Karpas-422 (cell line): ENCODE results near the gene HAUS1. TPM values are rescaled to one million over a fixed set of nuclear protein-coding genes. Genes with fewer than 3 reads are reported as not detected.
"Not testable (repeated sequence)": the region's sequence is repeated elsewhere in the genome, so short reads cannot be mapped to it uniquely, and the experiment has no call there.

Source experiments
- DNase-seq: peaks from one replicate; pipeline ENCODE4 v3.0.0-alpha.2; 2015
- H2AFZ ChIP-seq: fragments of 200-600 bp; sonication (generic); 2 replicates; pipeline ENCODE4 v1.6.1; 2014; ENCODE audit warnings: antibody characterized with exemption, low read length, mixed read lengths
- H3K27ac ChIP-seq: fragments of 200-600 bp; sonication (generic); 2 replicates; pipeline ENCODE4 v1.5.1; 2014; ENCODE audit warnings: mild to moderate bottlenecking, low read length, moderate library complexity
- H3K27me3 ChIP-seq: fragments of 200-600 bp; sonication (generic); 2 replicates; pipeline ENCODE4 v1.6.1; 2014; ENCODE audit warnings: low read length, mixed read lengths
- H3K36me3 ChIP-seq: fragments of 200-600 bp; sonication (generic); 2 replicates; pipeline ENCODE4 v1.6.1; 2014; ENCODE audit warnings: low read length, mixed read lengths; ENCODE audit not compliant: insufficient read depth
- H3K4me1 ChIP-seq: fragments of 200-600 bp; sonication (generic); 2 replicates; pipeline ENCODE4 v1.6.1; 2014; ENCODE audit warnings: mild to moderate bottlenecking, low read length, mixed read lengths
- H3K4me2 ChIP-seq: fragments of 200-600 bp; sonication (generic); 2 replicates; pipeline ENCODE4 v1.6.1; 2014; ENCODE audit warnings: low read length, low read depth, mild to moderate bottlenecking; ENCODE audit not compliant: poor library complexity, severe bottlenecking
- H3K4me3 ChIP-seq: fragments of 200-600 bp; sonication (generic); 2 replicates; pipeline ENCODE4 v1.5.1; 2014; ENCODE audit warnings: mild to moderate bottlenecking, antibody characterized with exemption, low read length, mixed read lengths
- H3K79me2 ChIP-seq: fragments of 200-600 bp; sonication (generic); 2 replicates; pipeline ENCODE4 v1.6.1; 2014; ENCODE audit warnings: mild to moderate bottlenecking, low read length, mixed read lengths
- H3K9ac ChIP-seq: fragments of 200-600 bp; sonication (generic); 2 replicates; pipeline ENCODE4 v1.6.0; 2014; ENCODE audit warnings: low read length
- H3K9me2 ChIP-seq: fragments of 200-600 bp; sonication (generic), shearing (Covaris generic); replicated peaks from 2 replicates; pipeline ENCODE4 v1.6.0; 2014; ENCODE audit warnings: mild to moderate bottlenecking, low read length, moderate library complexity; ENCODE audit not compliant: insufficient read depth
- H3K9me3 ChIP-seq: fragments of 300-700, 200-600 bp; sonication (generic); 2 replicates; pipeline ENCODE4 v1.6.1; 2014; ENCODE audit warnings: low read length, mixed read lengths
- H4K20me1 ChIP-seq: fragments of 200-600 bp; sonication (generic); 2 replicates; pipeline ENCODE4 v1.6.1; 2014; ENCODE audit warnings: mild to moderate bottlenecking, antibody characterized with exemption, low read length, low read depth; ENCODE audit not compliant: insufficient read depth
- total RNA-seq: library from RNA; depleted of rRNA; stranded (reverse); fragments of >200 nt; shearing (Covaris generic); gene quantifications from 2 replicates; pipeline ENCODE4 v1.2.3, GENCODE V29; 2014; ENCODE audit warnings: low replicate concordance

Gene HAUS1
- total RNA-seq, 1 experiment from 2014 or later, result 30.9 TPM

DNA sequence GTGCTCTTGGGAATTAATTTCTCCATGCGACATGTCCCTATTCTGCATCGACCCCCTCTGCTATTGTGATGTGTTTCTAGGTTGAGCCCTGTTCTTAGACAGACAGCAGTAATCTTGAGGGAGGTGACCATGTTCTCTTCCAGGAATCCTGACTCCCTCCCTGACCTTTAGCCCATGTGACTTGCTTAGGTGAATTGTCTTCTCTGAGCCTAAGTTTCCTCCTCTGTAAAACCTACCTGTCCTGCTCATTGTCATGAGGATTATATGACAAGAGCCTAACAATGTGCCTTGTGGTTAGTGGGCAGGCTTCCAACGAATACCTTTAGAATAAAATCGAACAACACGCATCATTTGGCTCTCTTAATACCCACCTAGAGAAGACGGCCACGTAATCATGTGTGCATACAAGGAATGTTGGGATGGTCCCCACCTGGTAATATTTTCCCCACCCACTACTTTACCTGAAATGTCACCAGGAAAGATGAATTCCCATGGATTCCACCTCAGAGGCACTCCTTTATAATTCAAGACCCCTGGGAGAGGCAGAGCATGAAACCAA is 59.8 kb downstream of the HAUS1 start:
- no peak overlapping the region for H3K27ac ChIP-seq
- no peak for DNase-seq
- H2AFZ ChIP-seq, result no peak overlapping the region
- no peak overlapping the region for H3K4me2 ChIP-seq
- peaks cover 11% of the 10 kb centered on the region for H3K4me1 ChIP-seq
- no peak overlapping the region for H3K4me3 ChIP-seq
- no peaks in the 10 kb centered on the region for H3K9me3 ChIP-seq
- no peaks in the 10 kb centered on the region for H3K9me2 ChIP-seq
- no peak overlapping the region for H3K9ac ChIP-seq
- no peaks in the 10 kb centered on the region for H3K36me3 ChIP-seq
- no peaks in the 10 kb centered on the region for H4K20me1 ChIP-seq
- H3K27me3 ChIP-seq, result no peaks in the 10 kb centered on the region
- H3K79me2 ChIP-seq, result no peaks in the 10 kb centered on the region

DNA sequence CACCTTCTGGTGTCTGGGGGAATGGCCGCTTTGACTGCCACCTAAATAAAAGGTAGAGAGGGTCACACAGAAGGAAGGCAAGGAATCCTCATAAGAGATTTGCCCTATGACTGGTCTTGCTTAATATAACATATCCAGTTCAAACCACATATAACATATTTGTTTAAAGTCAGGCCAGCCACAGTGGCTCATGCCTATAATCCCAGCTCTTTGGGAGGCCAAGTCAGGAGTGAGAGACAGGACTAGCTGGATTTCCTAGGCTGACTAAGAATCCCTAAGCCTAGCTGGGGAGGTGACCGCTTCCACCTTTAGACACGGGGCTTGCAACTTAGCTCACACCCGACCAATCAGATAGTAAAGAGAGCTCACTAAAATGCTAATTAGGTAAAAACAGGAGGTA is 60.3 kb downstream of the HAUS1 start:
- peaks cover 14% of the 10 kb centered on the region for H3K4me1 ChIP-seq
- not testable (repeated sequence) for H3K4me2 ChIP-seq, H4K20me1 ChIP-seq, H3K9me2 ChIP-seq, H3K79me2 ChIP-seq, H3K27ac ChIP-seq, DNase-seq, H3K36me3 ChIP-seq, H2AFZ ChIP-seq, H3K9me3 ChIP-seq, H3K27me3 ChIP-seq, H3K9ac ChIP-seq, H3K4me3 ChIP-seq

DNA sequence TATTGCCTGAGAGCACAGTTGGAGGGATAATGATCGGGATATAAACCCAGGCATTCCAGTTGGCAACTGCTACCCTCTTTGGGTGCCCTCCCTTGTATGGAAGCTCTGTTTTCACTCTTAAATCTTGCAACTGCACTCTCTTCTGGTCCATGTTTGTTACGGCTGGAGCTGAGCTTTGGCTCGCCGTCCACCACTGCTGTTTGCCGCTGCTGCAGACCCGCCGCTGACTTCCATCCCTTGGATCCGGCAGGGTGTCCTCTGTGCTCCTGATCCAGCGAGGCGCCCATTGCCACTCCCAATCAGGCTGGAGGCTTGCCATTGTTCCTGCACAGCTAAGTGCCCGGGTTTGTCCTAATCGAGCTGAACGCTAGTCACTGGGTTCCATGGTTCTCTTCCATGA is 60.7 kb downstream of the HAUS1 start:
- H3K36me3 ChIP-seq, result no peaks in the 10 kb centered on the region
- DNase-seq, result no peak
- H3K4me1 ChIP-seq, result peaks cover 14% of the 10 kb centered on the region
- H3K9ac ChIP-seq, result no peak overlapping the region
- no peaks in the 10 kb centered on the region for H3K9me3 ChIP-seq
- H3K27me3 ChIP-seq, result no peaks in the 10 kb centered on the region
- H3K79me2 ChIP-seq, result no peaks in the 10 kb centered on the region
- no peaks in the 10 kb centered on the region for H3K9me2 ChIP-seq
- no peak overlapping the region for H3K27ac ChIP-seq
- no peak overlapping the region for H2AFZ ChIP-seq
- H4K20me1 ChIP-seq, result no peaks in the 10 kb centered on the region
- H3K4me2 ChIP-seq, result no peak overlapping the region
- no peak overlapping the region for H3K4me3 ChIP-seq

DNA sequence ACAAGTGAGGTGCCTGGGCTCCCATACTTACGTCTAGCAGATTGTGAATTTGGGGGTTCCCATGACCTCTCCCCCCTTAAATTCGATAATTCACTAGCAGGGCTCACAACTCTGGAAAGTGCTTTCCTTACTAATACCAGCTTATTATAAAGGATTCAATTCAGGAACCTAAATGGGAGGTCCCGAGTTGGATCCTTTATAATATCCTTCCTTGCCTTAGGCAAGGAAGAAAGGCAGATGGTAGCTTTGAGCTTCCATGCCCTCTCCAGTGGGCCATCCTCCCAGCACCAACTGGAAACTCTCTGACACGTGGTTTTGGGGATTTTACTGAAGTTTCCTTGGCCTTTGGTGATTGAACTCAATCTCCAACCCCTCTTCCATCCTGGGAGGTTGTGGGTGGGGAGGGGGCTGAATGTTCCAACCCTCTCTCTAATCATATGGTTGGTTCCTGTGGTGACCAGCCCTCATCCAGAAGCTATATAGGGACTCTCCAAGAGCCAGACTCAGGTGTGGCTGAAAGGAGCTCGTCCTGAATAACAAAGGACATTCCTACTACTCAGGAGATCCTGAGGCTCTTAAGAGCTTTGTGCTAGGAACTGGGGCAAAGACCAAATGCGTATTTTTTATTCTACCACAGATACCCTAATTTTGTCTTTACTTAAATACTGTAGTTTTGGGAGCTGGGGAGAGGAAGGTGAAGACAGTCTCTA is 62.2 kb downstream of the HAUS1 start:
- Histone ChIP-seq H3K27ac (no peak overlapping the region), H3K9ac (no peak overlapping the region)

DNA sequence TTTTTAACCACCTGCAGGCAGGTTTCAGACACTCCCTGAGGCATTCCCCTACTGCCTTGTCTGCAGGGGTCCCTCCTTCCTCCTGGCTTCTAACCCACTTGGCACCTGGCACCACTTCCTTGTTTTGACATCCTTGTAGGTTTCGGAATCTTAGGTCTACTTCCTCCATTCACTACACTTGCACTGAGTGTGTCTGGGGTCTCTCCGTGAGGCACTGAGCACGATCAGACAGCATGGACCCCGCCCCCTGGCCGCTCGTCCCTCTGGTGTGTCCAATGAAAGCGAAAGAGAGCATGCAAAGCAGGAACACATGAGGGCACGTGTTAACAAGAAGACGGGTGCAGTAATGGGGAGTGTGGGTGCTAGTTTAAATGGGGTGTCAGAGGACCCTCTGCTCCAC is 63.8 kb downstream of the HAUS1 start:
- Histone ChIP-seq H3K9ac (peak overlapping the region; percentile 35), H3K4me1 (peaks cover 16% of the 10 kb centered on the region), H2AFZ (peak overlapping the region; percentile 81; the same call in 1 of the 2 replicates), H3K4me2 (peak overlapping the region; percentile 64), H3K9me2 (no peaks in the 10 kb centered on the region), H3K36me3 (no peaks in the 10 kb centered on the region), H3K9me3 (no peaks in the 10 kb centered on the region), H3K4me3 (peak overlapping the region; percentile 42; the same call in 1 of the 2 replicates), H3K27me3 (no peaks in the 10 kb centered on the region), H3K27ac (peak overlapping the region; percentile 14; the same call in 1 of the 2 replicates), H4K20me1 (no peaks in the 10 kb centered on the region), H3K79me2 (no peaks in the 10 kb centered on the region)
- peak; percentile 89 for DNase-seq

More for the DNA sequence above, 62.2 kb downstream of the HAUS1 start:
- Histone ChIP-seq H3K4me1 (peaks cover 14% of the 10 kb centered on the region), H3K27me3 (no peaks in the 10 kb centered on the region), H3K79me2 (no peaks in the 10 kb centered on the region), H4K20me1 (no peaks in the 10 kb centered on the region), H3K4me2 (no peak overlapping the region), H3K4me3 (no peak overlapping the region), H2AFZ (no peak overlapping the region), H3K9me2 (no peaks in the 10 kb centered on the region), H3K36me3 (no peaks in the 10 kb centered on the region), H3K9me3 (no peaks in the 10 kb centered on the region)
- DNase-seq, result no peak

DNA sequence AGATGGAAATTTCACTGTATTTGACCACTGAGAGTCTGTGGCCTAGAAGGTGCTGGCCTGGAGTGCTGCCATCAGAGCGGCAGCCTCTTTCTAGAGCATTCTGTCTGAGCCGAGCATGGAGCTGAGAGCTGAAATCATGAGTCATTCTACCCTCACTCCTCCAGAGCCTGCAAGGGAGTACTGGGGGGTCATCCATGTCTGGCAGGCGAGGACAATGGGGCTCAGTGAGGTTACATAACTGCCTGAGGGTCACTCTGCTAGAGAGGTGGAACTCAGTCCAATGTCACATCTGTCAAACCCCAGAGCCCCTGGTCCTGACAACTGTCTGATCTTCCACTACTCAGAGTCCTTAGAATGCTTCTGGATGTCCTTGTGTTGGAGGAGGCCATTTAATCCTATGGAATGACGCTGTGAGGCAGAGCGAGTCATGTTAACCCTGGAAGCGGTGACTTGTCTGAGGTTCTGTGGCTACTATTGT is 65.3 kb downstream of the HAUS1 start:
- no peaks in the 10 kb centered on the region for H3K36me3 ChIP-seq
- peaks cover 6% of the 10 kb centered on the region for H3K79me2 ChIP-seq
- H3K4me3 ChIP-seq, result no peak overlapping the region
- peaks cover 5% of the 10 kb centered on the region; the same call in 1 of the 2 replicates for H4K20me1 ChIP-seq
- H3K9me3 ChIP-seq, result no peaks in the 10 kb centered on the region
- no peak overlapping the region for H3K4me2 ChIP-seq
- H3K4me1 ChIP-seq, result peaks cover 18% of the 10 kb centered on the region
- no peaks in the 10 kb centered on the region for H3K27me3 ChIP-seq
- no peak overlapping the region for H3K9ac ChIP-seq
- H3K27ac ChIP-seq, result no peak overlapping the region
- no peaks in the 10 kb centered on the region for H3K9me2 ChIP-seq
- H2AFZ ChIP-seq, result no peak overlapping the region
- DNase-seq, result no peak

DNA sequence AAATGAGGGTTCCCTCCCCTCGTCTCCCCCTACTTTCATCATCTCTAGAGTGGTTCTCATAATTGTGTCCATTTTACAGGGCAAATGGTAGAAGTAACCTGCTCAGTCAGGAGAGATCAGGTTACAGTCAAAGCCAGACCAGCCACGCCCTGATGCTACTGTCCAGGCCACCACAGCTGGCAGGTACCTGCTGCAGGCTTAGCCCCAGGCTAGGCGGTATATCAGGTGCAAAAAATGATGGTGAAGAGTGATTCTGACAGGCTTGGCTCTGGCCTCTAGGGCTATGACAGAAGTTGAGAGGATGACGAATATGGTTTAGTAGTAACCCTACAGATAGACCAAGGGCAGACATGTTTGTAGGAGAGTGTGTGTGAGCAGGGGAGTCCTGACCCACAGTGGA is 67.1 kb downstream of the HAUS1 start:
- H3K4me1 ChIP-seq, result peaks cover 31% of the 10 kb centered on the region
- no peak overlapping the region for H3K4me2 ChIP-seq
- no peak for DNase-seq
- H3K4me3 ChIP-seq, result no peak overlapping the region
- no peaks in the 10 kb centered on the region for H3K36me3 ChIP-seq
- H3K9me2 ChIP-seq, result no peaks in the 10 kb centered on the region
- H3K9ac ChIP-seq, result no peak overlapping the region
- H3K79me2 ChIP-seq, result peaks cover 24% of the 10 kb centered on the region
- no peaks in the 10 kb centered on the region for H3K27me3 ChIP-seq
- no peak overlapping the region for H2AFZ ChIP-seq
- peaks cover 15% of the 10 kb centered on the region; the same call in 1 of the 2 replicates for H4K20me1 ChIP-seq
- no peaks in the 10 kb centered on the region for H3K9me3 ChIP-seq
- no peak overlapping the region for H3K27ac ChIP-seq

DNA sequence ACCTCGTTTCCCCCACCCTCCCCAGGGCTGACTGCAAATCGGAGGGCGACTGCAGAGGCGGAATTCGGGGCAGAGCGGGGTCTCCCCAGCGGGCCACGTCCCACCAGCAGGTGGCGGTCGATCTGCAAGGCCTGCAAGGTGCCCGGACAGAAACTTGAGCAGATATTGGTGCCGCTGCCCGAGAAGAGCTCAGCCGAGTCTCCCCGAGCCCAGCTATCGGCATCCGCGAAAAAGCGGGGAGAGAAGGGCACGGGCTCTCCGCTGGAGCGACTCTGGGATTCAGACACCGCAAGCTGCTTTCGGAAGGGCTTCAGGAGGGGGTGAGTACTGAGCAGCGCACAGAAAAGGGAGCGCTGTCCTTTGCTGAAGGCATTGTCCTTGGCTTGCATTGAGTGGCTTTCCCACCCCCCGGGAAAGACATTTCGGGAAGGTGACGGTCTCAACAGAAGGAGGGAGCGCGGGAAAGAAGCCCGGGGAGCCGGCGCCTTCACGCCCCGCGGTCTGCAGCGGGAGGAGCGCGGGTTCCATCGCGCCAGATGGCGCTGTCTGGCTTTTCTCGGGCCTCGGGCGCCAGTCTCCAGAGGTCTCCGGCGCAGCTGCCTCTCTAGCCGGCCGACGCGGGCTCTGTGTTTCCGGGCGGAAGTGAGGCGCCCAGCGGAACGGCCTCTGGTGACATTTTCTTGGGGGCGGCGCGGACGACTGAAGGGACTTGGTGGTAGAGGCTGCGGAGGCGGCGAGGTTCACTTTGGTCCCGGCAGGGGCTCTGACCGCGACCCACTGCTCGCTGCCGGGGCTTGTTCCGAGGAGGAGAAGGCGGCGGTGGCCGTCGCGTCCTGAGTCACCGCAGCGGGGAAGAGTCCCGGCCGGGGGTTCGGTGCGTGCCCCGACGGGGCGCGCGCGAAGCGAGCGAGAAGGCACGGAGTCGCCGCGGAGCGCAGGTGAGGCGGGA is 69.5 kb downstream of the HAUS1 start:
- Histone ChIP-seq H3K9me2 (no peaks in the 10 kb centered on the region), H3K27ac (peak overlapping the region; percentile 91), H3K27me3 (no peaks in the 10 kb centered on the region), H4K20me1 (peaks cover 15% of the 10 kb centered on the region; the same call in 1 of the 2 replicates), H2AFZ (peak overlapping the region; percentile 100), H3K4me2 (peak overlapping the region; percentile 99), H3K4me3 (peak overlapping the region; percentile 78), H3K36me3 (no peaks in the 10 kb centered on the region), H3K9ac (peak overlapping the region; percentile 99), H3K79me2 (peaks cover 48% of the 10 kb centered on the region), H3K4me1 (peaks cover 26% of the 10 kb centered on the region), H3K9me3 (no peaks in the 10 kb centered on the region)
- peak; percentile 98 for DNase-seq
